CD4-positive, alpha-beta T cell (primary cell): Measurements from ENCODE around the gene TBX4. TPM values are rescaled to one million over a fixed set of nuclear protein-coding genes. Genes with fewer than 3 reads are reported as not detected.
A peak's percentile ranks its signal among the peaks of the same experiment; 100 is the strongest.

Experiments used
- ATAC-seq: fragments of 200-7000 bp; cut with Tn5 transposase; one replicate; pipeline ENCODE4 v1.10.0; 2022; ENCODE audit warnings: mild to moderate bottlenecking; ENCODE audit not compliant: poor library complexity
- CTCF ChIA-PET: fragments of 350-600 bp; sonication (Branson Sonifier 250); formaldehyde crosslinking; loops from one replicate; lab custom pipeline; 2021; ENCODE audit warnings: antibody characterized with exemption, inconsistent platforms; lab: Charles Lee
- POLR2A ChIA-PET: fragments of 350-600 bp; sonication (Branson Sonifier 250); formaldehyde crosslinking; loops from one replicate; lab custom pipeline; 2021; ENCODE audit warnings: antibody characterized with exemption, inconsistent platforms; lab: Charles Lee
- DNase-seq, 14 experiments: peaks; one replicate each; pipeline ENCODE4 v3.0.0-alpha.2; 2013 to 2020; ENCODE audit warnings: mixed read lengths in 2 of 14
- H3K27ac ChIP-seq, 2 donors: one replicate each; pipeline versions ENCODE4 v1.5.1 to v1.7.0; 2013; ENCODE audit warnings: low read length in 2 of 2, low read depth in 1 of 2, mild to moderate bottlenecking in 1 of 2
- H3K27me3 ChIP-seq, 2 experiments: 1 replicate in 1 of 2; 2 replicates in 1 of 2; pipeline versions ENCODE4 v1.6.1 to v1.7.0; 2013; ENCODE audit warnings: low read length in 2 of 2, control low read depth in 1 of 2, mild to moderate bottlenecking in 1 of 2, moderate library complexity in 1 of 2; ENCODE audit not compliant: insufficient read depth in 2 of 2, control insufficient read depth in 1 of 2
- H3K36me3 ChIP-seq: one replicate; pipeline ENCODE4 v1.6.1; 2013; ENCODE audit warnings: low read length, control low read depth; ENCODE audit not compliant: insufficient read depth
- H3K4me1 ChIP-seq: one replicate; pipeline ENCODE4 v1.6.1; 2013; ENCODE audit warnings: low read length, control low read depth; ENCODE audit not compliant: insufficient read depth
- H3K4me3 ChIP-seq: one replicate; pipeline ENCODE4 v1.5.1; 2013; ENCODE audit warnings: mild to moderate bottlenecking, low read length, moderate library complexity
- H3K9me3 ChIP-seq, 2 experiments: 1 replicate in 1 of 2; 2 replicates in 1 of 2; pipeline versions ENCODE4 v1.6.1 to v1.7.0; 2013; ENCODE audit warnings: low read length in 2 of 2, mild to moderate bottlenecking in 2 of 2, control low read depth in 1 of 2, moderate library complexity in 1 of 2; ENCODE audit not compliant: control insufficient read depth in 1 of 2, insufficient read depth in 1 of 2
- H3K27ac Mint-ChIP-seq: one replicate; pipeline ENCODE4 v1.8.0; 2020; ENCODE audit warnings: mixed read lengths
- H3K27me3 Mint-ChIP-seq: one replicate; pipeline ENCODE4 v1.8.0; 2021; ENCODE audit warnings: mixed read lengths
- H3K36me3 Mint-ChIP-seq: one replicate; pipeline ENCODE4 v1.8.0; 2021; ENCODE audit warnings: low read depth, mixed read lengths
- H3K4me1 Mint-ChIP-seq: one replicate; pipeline ENCODE4 v1.8.0; 2021; ENCODE audit warnings: low read depth, mixed read lengths
- H3K4me3 Mint-ChIP-seq: one replicate; pipeline ENCODE4 v1.8.0; 2020; ENCODE audit warnings: mild to moderate bottlenecking, mixed read lengths
- H3K9me3 Mint-ChIP-seq: one replicate; pipeline ENCODE4 v1.8.0; 2020; ENCODE audit warnings: mixed read lengths
- CTCF ChIP-seq: fragments of 200-600 bp; IDR thresholded peaks from one replicate; pipeline ENCODE4 v1.8.0; 2022; ENCODE audit warnings: antibody characterized with exemption, mild to moderate bottlenecking
- intact Hi-C, 2 experiments: fragments of 100-400 bp; cut with DNase I in 1 of 2; cut with micrococcal nuclease in 1 of 2; formaldehyde crosslinking; loops; one replicate each; pipeline versions ENCODE4 v1.15.1 to v1.9.0; 2023 to 2025; cut with DNase I, micrococcal nuclease
- total RNA-seq, 174 experiments: library from RNA in 2 of 174; stranded (reverse) in 2 of 174; gene quantifications; one replicate each; pipeline ENCODE4 v1.2.3 and lab custom pipeline; 2021 to 2026

Gene TBX4
- total RNA-seq, 2 experiments from 2014 or later = not detected

DNA sequence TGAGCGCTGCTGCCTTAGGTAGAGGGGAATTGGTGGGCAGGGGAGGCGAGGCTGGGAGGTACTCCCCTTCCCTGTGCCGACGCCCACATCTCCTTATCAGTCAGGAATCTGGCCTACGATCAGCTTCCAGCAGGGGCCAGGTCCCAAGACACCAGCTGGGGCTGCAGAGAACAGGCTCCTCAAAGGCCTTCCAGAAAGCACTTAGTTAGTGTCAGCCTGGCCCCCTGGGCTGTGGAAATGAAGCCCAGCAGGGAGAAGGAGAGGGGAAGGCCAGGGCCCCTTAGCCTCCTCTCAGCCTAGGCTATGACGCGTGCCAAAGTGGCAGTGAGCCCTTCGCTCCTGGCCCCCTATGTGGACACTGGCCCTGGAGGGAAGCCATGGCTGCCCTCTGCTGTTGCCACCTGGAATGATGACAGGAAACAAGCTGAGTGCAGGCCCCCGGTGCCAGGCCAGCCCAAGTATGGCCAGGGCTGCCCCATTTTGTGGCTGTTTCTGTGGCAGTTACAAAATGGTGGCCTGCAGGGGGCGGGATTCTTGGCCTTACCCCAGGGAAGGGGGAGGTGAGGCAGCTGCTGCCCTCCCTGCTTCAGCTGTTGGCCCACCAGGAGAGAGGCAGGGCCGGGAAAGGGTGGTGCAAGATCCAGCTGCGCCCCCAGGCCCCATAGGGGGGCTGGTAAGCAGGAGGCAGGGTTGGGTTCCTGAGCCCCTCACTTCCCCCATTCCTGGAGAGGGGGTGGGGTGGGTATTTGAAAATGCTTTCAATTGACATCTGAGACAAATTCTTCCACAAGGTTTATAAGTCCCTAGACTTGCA, 11.3 kb downstream of the TBX4 start:
- ChIA-PET POLR2A (no interaction called here), CTCF (no interaction called here)
- Histone ChIP-seq H3K9me3 (peaks cover 0 to 13% of the 10 kb centered on the region in 2 experiments), H3K27ac (no peak overlapping the region), H3K27me3 (peaks cover 48 to 73% of the 10 kb centered on the region in 2 experiments), H3K36me3 (no peaks in the 10 kb centered on the region), H3K4me3 (no peak overlapping the region), H3K4me1 (peaks cover 14% of the 10 kb centered on the region)
- DNase-seq (peak in 1 of 14 experiments; percentile 28), ATAC-seq (no peak)
- TF ChIP-seq CTCF = no peak
- Mint-ChIP-seq H3K9me3 (no peaks in the 10 kb centered on the region), H3K4me1 (peaks cover 16% of the 10 kb centered on the region), H3K27ac (no peak overlapping the region), H3K36me3 (no peaks in the 10 kb centered on the region), H3K27me3 (peaks cover 77% of the 10 kb centered on the region), H3K4me3 (no peak overlapping the region)
- intact Hi-C loops = no loop called here

DNA sequence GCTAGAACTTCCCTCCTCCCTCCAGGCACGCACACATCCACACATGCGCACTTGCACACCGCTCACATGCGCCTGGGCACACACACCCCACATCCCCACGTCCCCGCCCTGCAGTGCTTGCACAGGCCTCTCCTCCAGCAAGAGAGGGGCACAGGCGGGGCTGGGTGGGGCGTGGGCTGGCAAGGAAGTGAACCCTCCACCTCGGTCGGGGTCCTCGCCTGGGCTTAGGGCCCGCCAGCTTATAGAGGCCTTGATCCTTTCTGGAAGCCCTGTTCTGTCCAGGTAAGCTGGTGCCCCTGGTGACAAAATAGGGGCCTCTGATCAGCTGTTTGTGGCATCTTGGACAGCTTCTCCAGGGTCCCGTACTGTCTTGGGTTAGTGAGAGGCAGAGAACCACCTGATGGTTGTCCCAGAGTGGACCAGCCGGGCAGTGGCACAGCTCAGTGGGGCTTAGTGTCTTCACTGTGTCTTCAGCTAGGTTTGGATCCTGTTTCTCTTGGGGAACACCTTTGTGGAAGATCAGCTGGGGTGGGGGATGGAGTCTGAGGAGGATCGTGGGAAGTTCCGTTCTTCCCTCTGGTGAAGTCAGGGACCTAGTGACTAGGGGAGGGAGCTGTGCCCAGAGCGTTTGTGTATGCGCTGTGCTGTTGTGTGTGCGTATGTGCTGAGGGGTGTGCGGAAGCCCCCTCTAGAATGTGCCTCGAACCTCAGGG, 12.1 kb downstream of the TBX4 start:
- H3K27me3 ChIP-seq = peaks cover 40 to 65% of the 10 kb centered on the region in 2 experiments
- H3K27ac Mint-ChIP-seq = no peak overlapping the region
- H3K27me3 Mint-ChIP-seq = peaks cover 69% of the 10 kb centered on the region
- no peak overlapping the region for H3K4me3 Mint-ChIP-seq
- ATAC-seq = no peak
- DNase-seq = peak in 1 of 14 experiments; percentile 25
- H3K9me3 Mint-ChIP-seq = no peaks in the 10 kb centered on the region
- no peaks in the 10 kb centered on the region for H3K36me3 Mint-ChIP-seq
- H3K36me3 ChIP-seq = no peaks in the 10 kb centered on the region
- peaks cover 16% of the 10 kb centered on the region for H3K4me1 Mint-ChIP-seq
- no peak overlapping the region for H3K27ac ChIP-seq
- peaks cover 14% of the 10 kb centered on the region for H3K4me1 ChIP-seq
- ChIA-PET CTCF (no interaction called here), POLR2A (no interaction called here)
- H3K4me3 ChIP-seq = no peak overlapping the region
- intact Hi-C loops = no loop called here
- TF ChIP-seq CTCF = no peak
- peaks cover 0 to 13% of the 10 kb centered on the region in 2 experiments for H3K9me3 ChIP-seq

DNA sequence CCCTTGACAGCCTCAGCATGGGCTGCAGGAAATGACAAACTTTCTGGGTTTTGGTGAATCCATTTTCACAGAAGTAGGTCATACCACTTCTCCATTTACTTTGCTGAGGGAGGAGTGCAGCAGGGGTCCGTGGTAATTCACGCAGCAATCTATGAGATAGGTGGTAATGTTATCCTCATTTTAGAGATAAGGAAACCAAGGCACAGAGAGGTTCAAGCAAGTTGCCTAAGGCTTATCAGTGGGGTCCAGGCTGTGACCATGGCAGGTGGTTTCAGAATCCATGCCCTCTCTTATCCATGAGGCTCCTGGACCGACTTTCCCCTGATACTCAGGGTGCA, 12.6 kb downstream of the TBX4 start:
- intact Hi-C loops = no loop called here
- no peak for ATAC-seq
- Mint-ChIP-seq H3K27me3 (peaks cover 64% of the 10 kb centered on the region), H3K4me1 (peaks cover 16% of the 10 kb centered on the region), H3K4me3 (no peak overlapping the region), H3K36me3 (no peaks in the 10 kb centered on the region), H3K9me3 (no peaks in the 10 kb centered on the region), H3K27ac (no peak overlapping the region)
- CTCF ChIA-PET = no interaction called here
- Histone ChIP-seq H3K27me3 (peaks cover 38 to 60% of the 10 kb centered on the region in 2 experiments), H3K36me3 (no peaks in the 10 kb centered on the region), H3K4me1 (peaks cover 14% of the 10 kb centered on the region), H3K4me3 (no peak overlapping the region), H3K27ac (no peak overlapping the region), H3K9me3 (peaks cover 0 to 13% of the 10 kb centered on the region in 2 experiments)
- DNase-seq = peak in 1 of 14 experiments; percentile 11
- POLR2A ChIA-PET = no interaction called here
- no peak for TF ChIP-seq CTCF
